Lower leg skin (tissue), 3 donors: ENCODE measurements around the gene DMD.

ENCODE experiments used
- POLR2A ChIP-seq, 2 donors: fragments of 450-650 bp; IDR thresholded peaks; one replicate each; pipeline ENCODE4 v1.6.1; 2016 to 2017; ENCODE audit warnings: antibody characterized with exemption in 2 of 2, mild to moderate bottlenecking in 1 of 2, moderate library complexity in 1 of 2
- TF ChIP-seq, protein P1 (sequence below), 3 donors: fragments of 450-650 bp; IDR thresholded peaks; one replicate each; pipeline ENCODE4 v1.5.1; 2016; ENCODE audit warnings: antibody characterized with exemption in 3 of 3, mild to moderate bottlenecking in 3 of 3, moderate library complexity in 2 of 3

DNA sequence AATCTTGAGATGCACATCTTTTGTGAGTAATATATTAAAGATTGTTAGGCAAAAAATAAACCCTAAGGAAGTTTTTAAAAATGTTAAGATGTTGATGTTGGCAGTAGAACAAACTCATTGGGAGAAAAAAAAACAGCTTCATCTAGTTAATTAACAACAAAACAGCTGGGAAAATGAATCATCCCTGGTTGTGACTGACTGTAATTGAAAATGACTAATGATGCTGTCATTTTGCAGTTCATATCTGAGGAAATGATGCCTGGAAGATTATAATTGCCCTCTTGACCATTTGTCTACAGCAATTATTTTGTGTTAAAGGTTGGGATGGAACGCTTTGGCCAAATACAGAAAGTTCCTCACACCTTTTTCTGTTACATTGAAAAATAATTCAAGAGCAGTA is 1379.1 kb downstream of the DMD start:
- TF ChIP-seq, protein P1, sequence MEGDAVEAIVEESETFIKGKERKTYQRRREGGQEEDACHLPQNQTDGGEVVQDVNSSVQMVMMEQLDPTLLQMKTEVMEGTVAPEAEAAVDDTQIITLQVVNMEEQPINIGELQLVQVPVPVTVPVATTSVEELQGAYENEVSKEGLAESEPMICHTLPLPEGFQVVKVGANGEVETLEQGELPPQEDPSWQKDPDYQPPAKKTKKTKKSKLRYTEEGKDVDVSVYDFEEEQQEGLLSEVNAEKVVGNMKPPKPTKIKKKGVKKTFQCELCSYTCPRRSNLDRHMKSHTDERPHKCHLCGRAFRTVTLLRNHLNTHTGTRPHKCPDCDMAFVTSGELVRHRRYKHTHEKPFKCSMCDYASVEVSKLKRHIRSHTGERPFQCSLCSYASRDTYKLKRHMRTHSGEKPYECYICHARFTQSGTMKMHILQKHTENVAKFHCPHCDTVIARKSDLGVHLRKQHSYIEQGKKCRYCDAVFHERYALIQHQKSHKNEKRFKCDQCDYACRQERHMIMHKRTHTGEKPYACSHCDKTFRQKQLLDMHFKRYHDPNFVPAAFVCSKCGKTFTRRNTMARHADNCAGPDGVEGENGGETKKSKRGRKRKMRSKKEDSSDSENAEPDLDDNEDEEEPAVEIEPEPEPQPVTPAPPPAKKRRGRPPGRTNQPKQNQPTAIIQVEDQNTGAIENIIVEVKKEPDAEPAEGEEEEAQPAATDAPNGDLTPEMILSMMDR (IDR thresholded peaks at IDR 0.05): no peak
- TF ChIP-seq POLR2A (IDR thresholded peaks at IDR 0.05): no peak
